SH-SY5Y (cell line): ENCODE measurements around the gene CSF1R.

ENCODE experiments used
- GATA2 ChIP-seq: IDR thresholded peaks from 2 replicates; pipeline ENCODE4 v1.6.1; 2011; ENCODE audit warnings: mild to moderate bottlenecking, low read depth, low read length
- GATA3 ChIP-seq: IDR thresholded peaks from 2 replicates; pipeline ENCODE4 v1.6.1; 2011; ENCODE audit warnings: low read depth, mild to moderate bottlenecking, low read length, moderate library complexity

DNA sequence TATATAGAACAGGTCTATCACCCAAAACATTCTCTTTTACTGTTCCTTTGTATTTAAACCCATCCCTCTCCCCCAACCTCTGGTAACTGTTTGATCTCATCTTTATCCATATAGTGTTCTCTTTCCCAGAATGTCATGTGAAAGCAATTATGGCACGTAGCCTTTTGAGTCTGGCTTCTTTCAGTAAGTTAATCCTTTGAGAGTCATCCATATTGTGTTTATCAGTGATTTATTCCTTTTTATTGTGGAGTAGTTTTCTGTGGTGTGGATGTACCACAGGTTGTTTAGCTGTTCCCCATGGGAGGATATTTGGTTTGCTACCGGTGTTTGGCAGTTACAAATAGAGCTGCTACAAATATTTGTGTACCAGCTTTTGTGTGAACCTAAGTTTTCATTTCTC, 47.8 kb downstream of the CSF1R start:
- no peak for TF ChIP-seq GATA2
- TF ChIP-seq GATA3 = no peak
